Cardiac fibroblast (primary cell): ENCODE results near the gene CD68.
A peak's percentile ranks its signal among the peaks of the same experiment; 100 is the strongest.

ENCODE experiments used
- DNase-seq, 2 donors: peaks; one replicate each; pipeline versions ENCODE4 v3.0.0 to v3.0.0-alpha.2; 2010; ENCODE audit warnings: low read depth in 2 of 2
- H3K4me3 ChIP-seq, 2 donors: replicated peaks in 1 of 2; 1 replicate in 1 of 2; 2 replicates in 1 of 2; pipeline ENCODE4 v1.5.1; 2011; ENCODE audit warnings: low read depth in 2 of 2, low read length in 2 of 2, mild to moderate bottlenecking in 2 of 2, moderate library complexity in 1 of 2
- CTCF ChIP-seq: IDR thresholded peaks from one replicate; pipeline ENCODE4 v1.5.1; 2011; ENCODE audit warnings: low read depth, mild to moderate bottlenecking, low read length, inconsistent platforms

CD68 gene

GRCh38 chr17:7579001-7579833 lies at the start of gene CD68:
CD68 (plus strand) TSS chr17:7579638; CDS start chr17:7579678, 40 bp downstream.
- H3K4me3 ChIP-seq = peak within 1 kb of the TSS in 1 of 2 donors; percentile 25
- peak; percentile 92 to 96 for DNase-seq
- no peak for TF ChIP-seq CTCF

- no peak overlapping the region for H3K4me3 ChIP-seq
- DNase-seq = no peak
- TF ChIP-seq CTCF = no peak
Observed at GRCh38 chr17:7530023-7530900, 49.2 kb upstream of the CD68 start.

- TF ChIP-seq CTCF = no peak
- no peak overlapping the region for H3K4me3 ChIP-seq
- DNase-seq = no peak
Observed at GRCh38 chr17:7538050-7538449, 41.4 kb upstream of the CD68 start.

GRCh38 chr17:7538891-7539545 lies 40.4 kb upstream of the CD68 start:
- peak in 1 of 2 donors; percentile 14 for DNase-seq
- TF ChIP-seq CTCF = no peak
- no peak overlapping the region for H3K4me3 ChIP-seq

- H3K4me3 ChIP-seq = no peak overlapping the region
- DNase-seq = no peak
- TF ChIP-seq CTCF = no peak
Observed at GRCh38 chr17:7541074-7541621, 38.3 kb upstream of the CD68 start.

- no peak for TF ChIP-seq CTCF
- DNase-seq = peak in 1 of 2 donors; percentile 14
Observed at GRCh38 chr17:7544911-7545310, 34.5 kb upstream of the CD68 start.

More at GRCh38 chr17:7544911-7545310, 34.5 kb upstream of the CD68 start:
- H3K4me3 ChIP-seq = no peak overlapping the region
